Peyer's patch (tissue), 4 donors: ENCODE data around the gene ATP6V0C.

Experiments
- CTCF ChIP-seq, 6 experiments: fragments of 450-650 bp in 4 of 6; fragments of 200-600 bp in 2 of 6; sonication (generic) in 1 of 6; IDR thresholded peaks; one replicate each; pipeline ENCODE4 v1.5.1; 2017 to 2019; ENCODE audit warnings: antibody characterized with exemption in 6 of 6, mild to moderate bottlenecking in 3 of 6, moderate library complexity in 1 of 6
- POLR2A ChIP-seq, 2 donors: fragments of 450-650 bp; IDR thresholded peaks; one replicate each; pipeline ENCODE4 v1.5.1; 2017; ENCODE audit warnings: antibody characterized with exemption in 2 of 2, mild to moderate bottlenecking in 2 of 2, moderate library complexity in 2 of 2

DNA sequence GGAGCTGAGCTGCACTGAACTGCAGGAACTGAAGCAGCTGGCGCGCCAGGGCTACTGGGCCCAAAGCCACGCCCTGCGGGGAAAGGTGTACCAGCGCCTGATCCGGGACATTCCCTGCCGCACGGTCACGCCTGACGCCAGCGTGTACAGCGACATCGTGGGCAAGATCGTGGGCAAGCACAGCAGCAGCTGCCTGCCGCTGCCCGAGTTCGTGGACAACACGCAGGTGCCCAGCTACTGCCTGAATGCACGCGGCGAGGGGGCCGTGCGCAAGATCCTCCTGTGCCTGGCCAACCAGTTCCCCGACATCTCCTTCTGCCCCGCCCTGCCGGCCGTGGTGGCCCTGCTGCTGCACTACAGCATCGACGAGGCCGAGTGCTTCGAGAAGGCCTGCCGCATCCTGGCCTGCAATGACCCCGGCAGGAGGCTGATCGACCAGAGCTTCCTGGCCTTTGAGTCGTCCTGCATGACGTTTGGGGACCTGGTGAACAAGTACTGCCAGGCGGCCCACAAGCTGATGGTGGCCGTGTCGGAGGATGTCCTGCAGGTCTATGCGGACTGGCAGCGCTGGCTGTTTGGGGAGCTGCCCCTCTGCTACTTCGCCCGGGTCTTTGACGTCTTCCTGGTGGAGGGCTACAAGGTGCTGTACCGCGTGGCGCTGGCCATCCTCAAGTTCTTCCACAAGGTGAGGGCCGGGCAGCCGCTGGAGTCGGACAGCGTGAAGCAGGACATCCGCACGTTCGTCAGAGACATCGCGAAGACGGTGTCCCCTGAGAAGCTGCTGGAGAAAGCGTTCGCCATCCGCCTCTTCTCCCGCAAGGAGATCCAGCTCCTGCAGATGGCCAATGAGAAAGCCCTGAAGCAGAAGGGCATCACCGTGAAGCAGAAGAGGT, 17.3 kb upstream of the ATP6V0C start:
- no peak for TF ChIP-seq CTCF (IDR thresholded peaks at IDR 0.05)
- TF ChIP-seq POLR2A (IDR thresholded peaks at IDR 0.05) = no peak
